H1 (cell line): ENCODE data around the gene PEX16. TPM values are rescaled to one million over a fixed set of nuclear protein-coding genes. Genes with fewer than 3 reads are reported as not detected.

Experiments
- CTCF ChIA-PET: fragments of 300-600 bp; sonication (Branson Sonifier 250); formaldehyde crosslinking; loops from one replicate; lab custom pipeline; 2021; ENCODE audit not compliant: partially characterized antibody; lab: Charles Lee
- POLR2A ChIA-PET: fragments of 300-600 bp; sonication (Branson Sonifier 250); formaldehyde crosslinking; loops from one replicate; lab custom pipeline; 2021; ENCODE audit warnings: inconsistent platforms; ENCODE audit not compliant: partially characterized antibody; lab: Charles Lee
- DNase-seq, 2 experiments: peaks; one replicate each; pipeline versions ENCODE4 v3.0.0 to v3.0.0-alpha.2; 2010 to 2022; ENCODE audit warnings: low spot score in 2 of 2, low read depth in 1 of 2, mixed read lengths in 1 of 2
- FAIRE-seq: peaks from 2 replicates; lab custom pipeline; 2011; peaks lifted over from hg19 to GRCh38; lab: Jason Lieb, UNC
- H2AFZ ChIP-seq: 2 replicates; pipeline ENCODE4 v1.8.1; 2012; ENCODE audit warnings: low read length, inconsistent platforms
- H2AK5ac ChIP-seq: 2 replicates; pipeline ENCODE4 v1.6.1; 2013; ENCODE audit warnings: low read depth, low read length
- H2BK120ac ChIP-seq: replicated peaks from 2 replicates; pipeline ENCODE3; 2013; ENCODE audit warnings: low read depth, low read length, inconsistent platforms
- H2BK12ac ChIP-seq: 2 replicates; pipeline ENCODE4 v1.6.1; 2013; ENCODE audit warnings: low read depth, low read length
- H2BK15ac ChIP-seq: 2 replicates; pipeline ENCODE4 v1.6.1; 2013; ENCODE audit warnings: low read length
- H2BK20ac ChIP-seq: 2 replicates; pipeline ENCODE4 v1.6.1; 2013; ENCODE audit warnings: low read length
- H2BK5ac ChIP-seq: 2 replicates; pipeline ENCODE4 v1.6.1; 2013; ENCODE audit warnings: low read depth, low read length
- H3K14ac ChIP-seq: 2 replicates; pipeline ENCODE4 v1.6.1; 2013; ENCODE audit warnings: inconsistent platforms; ENCODE audit not compliant: insufficient read length
- H3K18ac ChIP-seq: 2 replicates; pipeline ENCODE4 v1.6.1; 2013; ENCODE audit warnings: low read length; ENCODE audit errors: extremely low read depth
- H3K23ac ChIP-seq: 2 replicates; pipeline ENCODE4 v1.6.1; 2013; ENCODE audit warnings: inconsistent platforms; ENCODE audit not compliant: insufficient read length
- H3K23me2 ChIP-seq: 2 replicates; pipeline ENCODE4 v1.6.1; 2013; ENCODE audit warnings: low read depth, low read length
- H3K27ac ChIP-seq: 2 replicates; pipeline ENCODE4 v1.6.1; 2011; ENCODE audit warnings: low read depth, low read length, inconsistent platforms
- H3K27me3 ChIP-seq, 4 experiments: replicated peaks in 1 of 4; 1 replicate in 1 of 4; 2 replicates in 3 of 4; pipeline versions ENCODE4 v1.6.1 to v1.8.1; 2011 to 2013; ENCODE audit warnings: low read length in 3 of 4, mild to moderate bottlenecking in 3 of 4, inconsistent platforms in 2 of 4, mixed read lengths in 2 of 4, moderate library complexity in 1 of 4; ENCODE audit not compliant: control insufficient read depth in 3 of 4, insufficient read depth in 3 of 4; ENCODE audit errors: extremely low read depth in 1 of 4
- H3K36me3 ChIP-seq, 4 experiments: 2 replicates each; pipeline versions ENCODE4 v1.6.1 to v1.8.1; 2011 to 2013; ENCODE audit warnings: mild to moderate bottlenecking in 4 of 4, low read length in 3 of 4, moderate library complexity in 2 of 4, control low read depth in 1 of 4, inconsistent platforms in 1 of 4; ENCODE audit not compliant: insufficient read depth in 4 of 4, control insufficient read depth in 2 of 4
- H3K4ac ChIP-seq: replicated peaks from 2 replicates; pipeline ENCODE3; 2013; ENCODE audit warnings: low read length, low read depth, mixed read lengths, inconsistent platforms; ENCODE audit not compliant: insufficient read length
- H3K4me1 ChIP-seq, 4 experiments: replicated peaks in 1 of 4; 1 replicate in 1 of 4; 2 replicates in 3 of 4; pipeline versions ENCODE4 v1.6.1 to v1.8.1; 2011 to 2013; ENCODE audit warnings: low read length in 3 of 4, inconsistent platforms in 2 of 4, mixed read lengths in 1 of 4; ENCODE audit not compliant: insufficient read depth in 4 of 4, control insufficient read depth in 3 of 4
- H3K4me2 ChIP-seq, 2 experiments: 2 replicates each; pipeline versions ENCODE4 v1.6.1 to v1.8.1; 2011 to 2013; ENCODE audit warnings: low read depth in 2 of 2, low read length in 2 of 2, control low read depth in 1 of 2, inconsistent platforms in 1 of 2, mild to moderate bottlenecking in 1 of 2; ENCODE audit not compliant: insufficient read depth in 1 of 2
- H3K4me3 ChIP-seq, 4 experiments: fragments of 200-600, 300-600 bp in 1 of 4; sonication (generic), shearing (Covaris generic), sonication (Bioruptor Twin) in 1 of 4; 2 replicates each; pipeline versions ENCODE4 v1.5.1 to v1.8.1; 2011 to 2016; ENCODE audit warnings: low read length in 4 of 4, low read depth in 3 of 4, control low read depth in 2 of 4, inconsistent platforms in 2 of 4, mild to moderate bottlenecking in 2 of 4, mixed read lengths in 1 of 4, moderate library complexity in 1 of 4; ENCODE audit not compliant: insufficient read depth in 2 of 4; ENCODE audit errors: extremely low read depth in 1 of 4
- H3K56ac ChIP-seq: replicated peaks from 2 replicates; pipeline ENCODE3; 2013; ENCODE audit warnings: low read depth, mild to moderate bottlenecking, mixed read lengths, low read length, inconsistent platforms; ENCODE audit not compliant: insufficient read length
- H3K79me1 ChIP-seq: 2 replicates; pipeline ENCODE4 v1.6.1; 2013; ENCODE audit warnings: low read depth, low read length, control low read depth
- H3K79me2 ChIP-seq, 2 experiments: 2 replicates each; pipeline versions ENCODE4 v1.6.1 to v1.8.1; 2012 to 2013; ENCODE audit warnings: low read length in 2 of 2, mild to moderate bottlenecking in 2 of 2, inconsistent platforms in 1 of 2; ENCODE audit not compliant: insufficient read depth in 2 of 2, control insufficient read depth in 1 of 2
- H3K9ac ChIP-seq, 4 experiments: replicated peaks in 1 of 4; 1 replicate in 1 of 4; 2 replicates in 3 of 4; pipeline versions ENCODE4 v1.6.1 to v1.8.1; 2011 to 2013; ENCODE audit warnings: low read depth in 3 of 4, low read length in 3 of 4, control low read depth in 2 of 4, mild to moderate bottlenecking in 2 of 4, moderate library complexity in 2 of 4, inconsistent platforms in 1 of 4; ENCODE audit errors: extremely low read depth in 1 of 4
- H3K9me3 ChIP-seq, 2 experiments: 2 replicates each; pipeline versions ENCODE4 v1.6.1 to v1.8.1; 2012 to 2013; ENCODE audit warnings: mild to moderate bottlenecking in 2 of 2, moderate library complexity in 2 of 2, control low read depth in 1 of 2, inconsistent platforms in 1 of 2, low read depth in 1 of 2, low read length in 1 of 2, mixed read lengths in 1 of 2; ENCODE audit not compliant: insufficient read depth in 2 of 2
- H4K20me1 ChIP-seq, 2 experiments: replicated peaks in 1 of 2; 2 replicates each; pipeline versions ENCODE3 to v1.8.1; 2011 to 2013; ENCODE audit warnings: inconsistent platforms in 2 of 2, low read length in 2 of 2, mild to moderate bottlenecking in 1 of 2; ENCODE audit not compliant: insufficient read depth in 2 of 2, control insufficient read depth in 1 of 2
- H4K5ac ChIP-seq: 2 replicates; pipeline ENCODE4 v1.6.1; 2013; ENCODE audit warnings: low read length, low read depth, mixed read lengths, inconsistent platforms; ENCODE audit not compliant: insufficient read length
- H4K8ac ChIP-seq: 2 replicates; pipeline ENCODE4 v1.8.0; 2013; ENCODE audit warnings: mild to moderate bottlenecking, moderate library complexity, low read length, inconsistent platforms; ENCODE audit not compliant: insufficient read depth; ENCODE audit errors: extremely low read depth
- H4K91ac ChIP-seq: replicated peaks from 2 replicates; pipeline ENCODE3; 2013; ENCODE audit warnings: low read length, mixed read lengths, inconsistent platforms; ENCODE audit not compliant: insufficient read length
- CBX5 ChIP-seq: fragments of 300-800, 300-1000 bp; sonication (generic); IDR thresholded peaks from 2 replicates; pipeline ENCODE4 v1.7.1; 2016; ENCODE audit warnings: antibody characterized with exemption, low read length, low read depth
- GABPA ChIP-seq: IDR thresholded peaks from 2 replicates; pipeline ENCODE4 v1.6.1; 2011; ENCODE audit warnings: mild to moderate bottlenecking, low read length, moderate library complexity, borderline replicate concordance; ENCODE audit not compliant: insufficient read depth
- GTF2F1 ChIP-seq: IDR thresholded peaks from 2 replicates; pipeline ENCODE4 v1.6.1; 2012; ENCODE audit warnings: low read depth, low read length, improper control_type of control experiment, borderline replicate concordance
- JUN ChIP-seq: IDR thresholded peaks from 2 replicates; pipeline ENCODE4 v1.6.1; 2011; ENCODE audit warnings: low read depth, mild to moderate bottlenecking, improper control_type of control experiment, low read length
- POU5F1 ChIP-seq: IDR thresholded peaks from 2 replicates; pipeline ENCODE4 v1.6.1; 2011; ENCODE audit warnings: low read depth, mild to moderate bottlenecking, low read length, moderate library complexity
- RAD21 ChIP-seq, 2 experiments: IDR thresholded peaks in 1 of 2; conservative IDR thresholded peaks in 1 of 2; 2 replicates each; pipeline ENCODE4 v1.6.1; 2011; ENCODE audit warnings: low read depth in 2 of 2, low read length in 2 of 2, improper control_type of control experiment in 1 of 2, inconsistent platforms in 1 of 2, mild to moderate bottlenecking in 1 of 2, moderate library complexity in 1 of 2
- WGBS, 2 experiments: shearing (Covaris generic) in 1 of 2; methylation state at CpG; one replicate each; pipeline versions ENCODE4 v1.1.6 to v1.1.7; 2013 to 2015; ENCODE audit warnings: low lambda C conversion rate in 2 of 2, mixed read lengths in 2 of 2, inconsistent platforms in 1 of 2, low coverage in 1 of 2, missing lambda C conversion rate in 1 of 2; ENCODE audit not compliant: insufficient replicate concordance in 2 of 2, insufficient coverage in 1 of 2, insufficient read length in 1 of 2; ENCODE audit errors: extremely low coverage in 1 of 2, missing lambda C conversion rate in 1 of 2; 5-methylcytosine and 5-hydroxymethylcytosine counted together
- polyA plus RNA-seq, 7 experiments: library from polyadenylated mRNA; depleted of rRNA in 3 of 7; stranded (reverse) in 5 of 7; unstranded in 2 of 7; fragments of >200 nt in 5 of 7; fragments of 200-250 nt in 2 of 7; gene quantifications; 1 replicate in 5 of 7; 2 replicates in 1 of 7; 4 replicates in 1 of 7; pipeline versions ENCODE4 v1.2.1 to v1.2.3, GENCODE V29; 2011 to 2013; ENCODE audit warnings: missing spikeins in 2 of 7, mixed read lengths in 2 of 7
- total RNA-seq: library from RNA; stranded (reverse); fragmentation: NEBNext Ultra II Directional; extraction: Animal tissue kit (Norgen Biotek cat#: 25700); gene quantifications from 2 replicates; pipeline ENCODE4 v1.2.1, GENCODE V29; 2021
- TF ChIP-seq, protein P1 (sequence below): IDR thresholded peaks from 2 replicates; pipeline ENCODE4 v1.6.1; 2012; ENCODE audit warnings: low read length, inconsistent platforms

Gene PEX16
- total and polyA plus RNA-seq, 2 of the 8 experiments (the other 6 are each of a cell fraction or from before 2014, with no cell fraction given) = 29.2 to 36.0 TPM

DNA sequence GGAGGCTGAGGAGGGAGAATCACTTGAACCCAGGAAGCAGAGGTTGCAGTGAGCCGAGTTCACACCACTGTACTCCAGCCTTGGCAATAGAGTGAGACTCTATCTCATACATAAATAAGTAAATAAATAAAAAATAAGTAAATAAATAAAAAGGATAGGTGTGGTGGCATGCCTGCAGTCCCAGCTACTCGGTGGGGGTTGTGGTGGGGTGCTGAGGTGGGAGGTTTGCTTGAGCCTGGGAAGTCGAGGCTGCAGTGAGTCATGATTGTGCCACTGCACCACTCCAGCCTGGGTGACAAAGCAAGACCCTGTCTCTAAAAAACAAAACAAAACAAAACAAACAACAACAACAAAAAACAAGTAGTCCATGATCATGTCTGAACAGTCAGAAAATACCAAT, 7.9 kb upstream of the PEX16 start:
- Histone ChIP-seq H3K27ac (no peak overlapping the region), H2BK15ac (no peak overlapping the region), H3K9ac (no peak overlapping the region), H3K14ac (no peak overlapping the region), H3K18ac (no peak overlapping the region), H3K23ac (no peak overlapping the region), H3K4ac (no peak overlapping the region), H3K36me3 (peaks cover 2 to 35% (median 20%) of the 10 kb centered on the region in 4 experiments; a peak in 7 of 8 replicates), H3K23me2 (peaks cover 12% of the 10 kb centered on the region; the same call in 1 of the 2 replicates), H4K91ac (no peak overlapping the region), H3K79me2 (peaks cover 0 to 11% of the 10 kb centered on the region in 2 experiments; a peak in 1 of 4 replicates), H4K5ac (no peak overlapping the region), H3K9me3 (no peaks in the 10 kb centered on the region), H3K79me1 (peaks cover 15% of the 10 kb centered on the region), H3K4me2 (no peak overlapping the region), H2AK5ac (no peak overlapping the region), H4K8ac (no peak overlapping the region), H2BK12ac (no peak overlapping the region), H2BK5ac (no peak overlapping the region; the same call in 1 of the 2 replicates), H2BK120ac (no peak overlapping the region), H4K20me1 (peaks cover 10 to 20% of the 10 kb centered on the region in 2 experiments), H3K4me1 (peaks cover 8 to 18% (median 13%) of the 10 kb centered on the region in 4 experiments), H2BK20ac (no peak overlapping the region), H3K27me3 (peaks cover 0 to 9% (median 0%) of the 10 kb centered on the region in 4 experiments; a peak in 3 of 7 replicates), H3K4me3 (no peak overlapping the region), H2AFZ (no peak overlapping the region), H3K56ac (no peak overlapping the region)
- TF ChIP-seq, protein P1, sequence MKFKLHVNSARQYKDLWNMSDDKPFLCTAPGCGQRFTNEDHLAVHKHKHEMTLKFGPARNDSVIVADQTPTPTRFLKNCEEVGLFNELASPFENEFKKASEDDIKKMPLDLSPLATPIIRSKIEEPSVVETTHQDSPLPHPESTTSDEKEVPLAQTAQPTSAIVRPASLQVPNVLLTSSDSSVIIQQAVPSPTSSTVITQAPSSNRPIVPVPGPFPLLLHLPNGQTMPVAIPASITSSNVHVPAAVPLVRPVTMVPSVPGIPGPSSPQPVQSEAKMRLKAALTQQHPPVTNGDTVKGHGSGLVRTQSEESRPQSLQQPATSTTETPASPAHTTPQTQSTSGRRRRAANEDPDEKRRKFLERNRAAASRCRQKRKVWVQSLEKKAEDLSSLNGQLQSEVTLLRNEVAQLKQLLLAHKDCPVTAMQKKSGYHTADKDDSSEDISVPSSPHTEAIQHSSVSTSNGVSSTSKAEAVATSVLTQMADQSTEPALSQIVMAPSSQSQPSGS = no peak
- no peak for TF ChIP-seq POU5F1
- TF ChIP-seq CBX5 = no peak
- TF ChIP-seq GTF2F1 = no peak
- TF ChIP-seq JUN = no peak
- no peak for TF ChIP-seq RAD21 (IDR thresholded peaks at IDR 0.05 in 1 of 2, conservative IDR thresholded peaks at IDR 0.05 in 1 of 2; ENCODE audit: low read depth in 2 of 2, low read length in 2 of 2)
- TF ChIP-seq GABPA = no peak
- ChIA-PET CTCF (interaction anchor here (0.8 to 4.0 kb wide), 2 partner anchors 16 to 52 kb away, joined by 3 to 26 read pairs; no protein-coding TSS in a partner anchor), POLR2A (interaction anchor here (1.4 to 9.8 kb wide), 5 partner anchors 10 to 53 kb away, joined by 3 to 115 read pairs (median 5); no protein-coding TSS in a partner anchor)
- FAIRE-seq (no peak), DNase-seq (no peak)
- WGBS, 2 experiments = 87% methylated on average over 3 of the region's 3 CpGs; no CpG with 5 or more reads in 1 of the 2 experiments
